PC-9 (cell line): ENCODE results near the gene PNCK.

Experiments
- EZH2 ChIP-seq: fragments of 200-600 bp; sonication (generic); IDR thresholded peaks from 2 replicates; pipeline ENCODE4 v1.8.0; 2017; ENCODE audit warnings: antibody characterized with exemption, low read depth
- TF ChIP-seq, protein P1 (sequence below): fragments of 200-600 bp; sonication (generic); conservative IDR thresholded peaks from 2 replicates; pipeline ENCODE4 v1.6.1; 2017; ENCODE audit warnings: mixed run types, antibody characterized with exemption, mild to moderate bottlenecking, moderate library complexity

DNA sequence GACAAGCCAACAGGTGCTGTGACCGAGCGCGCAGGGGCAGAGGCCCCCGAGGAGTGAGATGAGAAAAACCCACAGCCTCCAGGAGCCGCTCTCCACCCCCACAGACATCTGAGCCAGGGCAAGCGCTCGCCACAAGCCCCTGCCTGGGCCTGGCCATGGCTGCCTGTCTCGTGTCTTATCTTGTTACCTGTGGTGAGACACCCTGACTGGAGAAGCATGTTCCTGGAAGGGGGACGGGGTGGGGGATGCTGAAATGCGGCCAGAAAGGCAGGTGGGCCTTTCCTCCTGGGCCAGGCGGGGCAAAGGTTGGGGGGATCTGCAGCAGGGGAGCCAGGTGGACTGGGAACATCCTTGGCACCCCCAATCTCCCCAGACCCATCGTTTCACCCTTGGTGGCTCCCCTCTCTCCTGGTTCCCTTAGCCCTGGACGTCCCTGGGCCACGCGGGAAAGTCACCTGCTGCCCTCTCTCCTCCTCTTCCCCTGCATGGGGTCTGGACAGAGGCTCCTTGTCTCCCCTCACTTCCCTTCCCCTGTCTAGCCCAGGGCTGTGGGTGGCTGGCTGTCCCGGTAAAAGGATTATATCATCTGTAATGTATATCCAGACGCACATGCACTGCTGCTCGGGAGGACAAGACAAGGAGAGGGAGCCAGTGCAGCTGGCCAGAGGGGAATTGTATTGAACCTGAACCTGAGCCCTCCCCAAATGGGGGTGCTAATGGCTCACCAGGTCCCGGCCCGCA lies 35.0 kb downstream of the PNCK start:
- TF ChIP-seq, protein P1, sequence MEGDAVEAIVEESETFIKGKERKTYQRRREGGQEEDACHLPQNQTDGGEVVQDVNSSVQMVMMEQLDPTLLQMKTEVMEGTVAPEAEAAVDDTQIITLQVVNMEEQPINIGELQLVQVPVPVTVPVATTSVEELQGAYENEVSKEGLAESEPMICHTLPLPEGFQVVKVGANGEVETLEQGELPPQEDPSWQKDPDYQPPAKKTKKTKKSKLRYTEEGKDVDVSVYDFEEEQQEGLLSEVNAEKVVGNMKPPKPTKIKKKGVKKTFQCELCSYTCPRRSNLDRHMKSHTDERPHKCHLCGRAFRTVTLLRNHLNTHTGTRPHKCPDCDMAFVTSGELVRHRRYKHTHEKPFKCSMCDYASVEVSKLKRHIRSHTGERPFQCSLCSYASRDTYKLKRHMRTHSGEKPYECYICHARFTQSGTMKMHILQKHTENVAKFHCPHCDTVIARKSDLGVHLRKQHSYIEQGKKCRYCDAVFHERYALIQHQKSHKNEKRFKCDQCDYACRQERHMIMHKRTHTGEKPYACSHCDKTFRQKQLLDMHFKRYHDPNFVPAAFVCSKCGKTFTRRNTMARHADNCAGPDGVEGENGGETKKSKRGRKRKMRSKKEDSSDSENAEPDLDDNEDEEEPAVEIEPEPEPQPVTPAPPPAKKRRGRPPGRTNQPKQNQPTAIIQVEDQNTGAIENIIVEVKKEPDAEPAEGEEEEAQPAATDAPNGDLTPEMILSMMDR: no peak
- TF ChIP-seq EZH2: no peak
